ENCODE results near the gene ACTL6A.

The ACTL6A gene

DNA sequence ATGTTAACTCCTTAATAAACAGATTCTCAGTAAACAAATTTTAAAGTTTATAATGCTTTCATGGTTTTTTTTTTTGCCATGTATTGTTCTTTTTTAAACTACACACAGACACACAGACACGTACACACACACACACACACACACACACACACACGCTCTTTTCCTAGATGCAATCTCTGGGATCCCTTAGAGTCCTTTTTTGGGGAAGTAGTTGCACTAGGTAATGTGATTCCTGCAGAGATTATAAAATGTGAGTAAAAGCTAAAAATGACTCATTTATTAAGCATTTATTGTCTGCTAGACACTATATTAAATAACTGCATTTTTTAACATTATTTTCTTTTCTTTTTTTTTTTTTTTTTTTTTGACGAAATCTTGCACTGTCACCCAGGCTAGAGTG is 61.7 kb downstream of the ACTL6A start:
- no peak for TF ChIP-seq FOXP2 (optimal IDR thresholded peaks at IDR 0.05; ENCODE audit: borderline replicate concordance, extremely low read depth, extremely low read length, insufficient read depth)
- TF ChIP-seq, protein P1, sequence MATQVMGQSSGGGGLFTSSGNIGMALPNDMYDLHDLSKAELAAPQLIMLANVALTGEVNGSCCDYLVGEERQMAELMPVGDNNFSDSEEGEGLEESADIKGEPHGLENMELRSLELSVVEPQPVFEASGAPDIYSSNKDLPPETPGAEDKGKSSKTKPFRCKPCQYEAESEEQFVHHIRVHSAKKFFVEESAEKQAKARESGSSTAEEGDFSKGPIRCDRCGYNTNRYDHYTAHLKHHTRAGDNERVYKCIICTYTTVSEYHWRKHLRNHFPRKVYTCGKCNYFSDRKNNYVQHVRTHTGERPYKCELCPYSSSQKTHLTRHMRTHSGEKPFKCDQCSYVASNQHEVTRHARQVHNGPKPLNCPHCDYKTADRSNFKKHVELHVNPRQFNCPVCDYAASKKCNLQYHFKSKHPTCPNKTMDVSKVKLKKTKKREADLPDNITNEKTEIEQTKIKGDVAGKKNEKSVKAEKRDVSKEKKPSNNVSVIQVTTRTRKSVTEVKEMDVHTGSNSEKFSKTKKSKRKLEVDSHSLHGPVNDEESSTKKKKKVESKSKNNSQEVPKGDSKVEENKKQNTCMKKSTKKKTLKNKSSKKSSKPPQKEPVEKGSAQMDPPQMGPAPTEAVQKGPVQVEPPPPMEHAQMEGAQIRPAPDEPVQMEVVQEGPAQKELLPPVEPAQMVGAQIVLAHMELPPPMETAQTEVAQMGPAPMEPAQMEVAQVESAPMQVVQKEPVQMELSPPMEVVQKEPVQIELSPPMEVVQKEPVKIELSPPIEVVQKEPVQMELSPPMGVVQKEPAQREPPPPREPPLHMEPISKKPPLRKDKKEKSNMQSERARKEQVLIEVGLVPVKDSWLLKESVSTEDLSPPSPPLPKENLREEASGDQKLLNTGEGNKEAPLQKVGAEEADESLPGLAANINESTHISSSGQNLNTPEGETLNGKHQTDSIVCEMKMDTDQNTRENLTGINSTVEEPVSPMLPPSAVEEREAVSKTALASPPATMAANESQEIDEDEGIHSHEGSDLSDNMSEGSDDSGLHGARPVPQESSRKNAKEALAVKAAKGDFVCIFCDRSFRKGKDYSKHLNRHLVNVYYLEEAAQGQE (IDR thresholded peaks at IDR 0.05; ENCODE audit: insufficient read depth in 1 of 2, low read depth in 2 of 2, low read length in 2 of 2) = no peak
- TF ChIP-seq TAF1 (IDR thresholded peaks at IDR 0.05; ENCODE audit: borderline replicate concordance, insufficient read depth, low read length) = no peak
- no peak for TF ChIP-seq SIN3A (IDR thresholded peaks at IDR 0.05; ENCODE audit: borderline replicate concordance, insufficient read depth, low read length)
- TF ChIP-seq POLR2AphosphoS5 (IDR thresholded peaks at IDR 0.05; ENCODE audit: low read depth, low read length) = no peak

DNA sequence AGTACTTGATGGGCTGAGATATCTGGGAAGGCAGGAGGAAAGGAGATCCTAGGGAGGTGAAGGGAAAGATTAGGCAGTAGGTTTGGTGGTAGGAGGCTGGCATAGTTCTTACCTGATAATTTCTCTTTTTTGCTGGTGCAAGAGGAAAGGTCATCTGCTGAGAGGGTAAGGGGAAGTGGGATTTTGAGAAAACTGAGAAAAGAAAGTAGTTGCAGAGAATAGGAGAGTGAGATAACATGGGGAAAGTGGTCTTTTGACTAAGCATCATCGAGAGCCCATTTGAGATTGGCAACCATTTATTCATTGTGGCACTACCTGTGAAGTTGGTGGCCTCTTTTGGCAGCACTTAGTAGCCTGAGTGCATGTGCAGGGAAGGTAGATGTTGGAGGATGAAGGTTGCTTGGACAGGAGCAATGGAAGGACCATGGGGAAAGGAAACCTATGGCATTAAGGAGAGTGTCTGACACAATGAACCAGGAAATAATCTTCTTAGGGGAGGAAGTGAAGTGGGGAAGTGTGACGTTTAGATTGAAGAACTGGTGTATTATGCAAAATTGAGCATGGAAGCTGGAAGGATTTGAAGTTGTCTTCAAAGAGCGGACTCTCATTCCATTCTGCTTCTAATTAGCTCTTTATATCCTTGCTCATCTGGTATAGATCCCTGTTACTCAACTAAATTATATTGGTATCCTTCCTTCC is 68.2 kb downstream of the ACTL6A start:
- TF ChIP-seq FOXP2 (optimal IDR thresholded peaks at IDR 0.05; ENCODE audit: borderline replicate concordance, extremely low read depth, extremely low read length, insufficient read depth) = no peak
- TF ChIP-seq TAF1 (IDR thresholded peaks at IDR 0.05; ENCODE audit: borderline replicate concordance, insufficient read depth, low read length) = no peak
- no peak for TF ChIP-seq SIN3A (IDR thresholded peaks at IDR 0.05; ENCODE audit: borderline replicate concordance, insufficient read depth, low read length)
- no peak for TF ChIP-seq POLR2AphosphoS5 (IDR thresholded peaks at IDR 0.05; ENCODE audit: low read depth, low read length)
- TF ChIP-seq, protein P1 (IDR thresholded peaks at IDR 0.05; ENCODE audit: insufficient read depth in 1 of 2, low read depth in 2 of 2, low read length in 2 of 2) = no peak

Measured in PFSK-1 (cell line).